Stomach (tissue), 9 donors: Measurements from ENCODE around the gene FNDC3B. TPM values are rescaled to one million over a fixed set of nuclear protein-coding genes. Genes with fewer than 3 reads are reported as not detected.

Experiments used
- DNase-seq, 2 donors: peaks; one replicate each; pipeline versions ENCODE4 v3.0.0 to v3.0.0-alpha.2; 2013 to 2019
- H3K27ac ChIP-seq, 5 donors: fragments of 200-600 bp in 4 of 5; sonication (generic) in 4 of 5; one replicate each; pipeline ENCODE4 v1.5.1; 2013 to 2019; ENCODE audit warnings: mild to moderate bottlenecking in 1 of 5, moderate library complexity in 1 of 5
- H3K27me3 ChIP-seq, 3 donors: fragments of 200-600 bp; sonication (generic); one replicate each; pipeline ENCODE4 v1.5.1; 2017 to 2019; ENCODE audit warnings: mixed run types in 1 of 3
- H3K36me3 ChIP-seq, 4 donors: fragments of 200-600 bp; sonication (generic); 1 replicate in 3 of 4; 2 replicates in 1 of 4; pipeline ENCODE4 v1.5.1; 2016 to 2019
- H3K4me1 ChIP-seq, 4 donors: fragments of 200-600 bp; sonication (generic); one replicate each; pipeline ENCODE4 v1.5.1; 2016 to 2019
- H3K4me3 ChIP-seq, 4 donors: fragments of 200-600 bp; sonication (generic) in 3 of 4; one replicate each; pipeline ENCODE4 v1.5.1; 2016 to 2019; ENCODE audit warnings: mild to moderate bottlenecking in 1 of 4
- H3K9me3 ChIP-seq, 4 donors: fragments of 200-600 bp; sonication (generic); one replicate each; pipeline ENCODE4 v1.5.1; 2016 to 2019
- CTCF ChIP-seq, 7 experiments: fragments of 450-650 bp in 4 of 7; fragments of 200-600 bp in 3 of 7; sonication (generic) in 3 of 7; IDR thresholded peaks; one replicate each; pipeline ENCODE4 v1.5.1; 2016 to 2019; ENCODE audit warnings: antibody characterized with exemption in 7 of 7, control low read depth in 2 of 7, mild to moderate bottlenecking in 1 of 7
- EP300 ChIP-seq: sonication (generic); formaldehyde crosslinking; IDR thresholded peaks from one replicate; pipeline ENCODE4 v1.6.1; 2017; ENCODE audit warnings: antibody characterized with exemption
- POLR2A ChIP-seq, 4 donors: fragments of 450-650 bp; IDR thresholded peaks; one replicate each; pipeline ENCODE4 v1.6.1; 2016; ENCODE audit warnings: antibody characterized with exemption in 4 of 4, control low read depth in 2 of 4, mild to moderate bottlenecking in 1 of 4, moderate library complexity in 1 of 4
- POLR2AphosphoS5 ChIP-seq, 3 donors: sonication (generic); formaldehyde crosslinking; IDR thresholded peaks; one replicate each; pipeline ENCODE4 v1.6.1; 2016; ENCODE audit warnings: antibody characterized with exemption in 3 of 3
- WGBS, 5 donors: extraction: QIAGEN DNeasy Blood & Tissue Kit in 3 of 5; methylation state at CpG; one replicate each; pipeline versions ENCODE4 v1.1.5 to v1.1.7; 2013 to 2018; 5-methylcytosine and 5-hydroxymethylcytosine counted together
- intact Hi-C: fragments of 100-400 bp; cut with DNase I; formaldehyde crosslinking; loops from one replicate; pipeline ENCODE4 v1.15.1; 2023; ENCODE audit warnings: low total_unique reads
- polyA plus RNA-seq, 3 donors: library from polyadenylated mRNA; stranded (reverse); fragments of 200-250 nt; gene quantifications; one replicate each; pipeline ENCODE4 v1.2.3, GENCODE V29; 2013
- total RNA-seq, 5 donors: library from RNA; depleted of rRNA; stranded (reverse); fragments of >200 nt; gene quantifications; one replicate each; pipeline versions ENCODE4 v1.1.0 to v1.2.3, GENCODE V29; 2014 to 2016
- donor health status: healthy with polysubstance abuse.
- donor health status: Bipolar disorder and iron deficiency.
- donor health status: healthy.

Gene FNDC3B
- total and polyA plus RNA-seq, 8 donors = 6.0 to 229 (median 53.7) TPM

- no peaks in the 10 kb centered on the region for H3K9me3 ChIP-seq
- no peak overlapping the region for H3K4me3 ChIP-seq
- intact Hi-C loops = no loop called here
- peaks cover 71 to 100% (median 93%) of the 10 kb centered on the region in 4 donors for H3K4me1 ChIP-seq
- H3K27ac ChIP-seq = peak overlapping the region; percentile 37 to 87 (median 77)
- WGBS, 5 donors = 37 to 51% (median 48%) methylated on average over 2 of the region's 2 CpGs
- H3K27me3 ChIP-seq = no peaks in the 10 kb centered on the region
- peaks cover 0 to 4% (median 0%) of the 10 kb centered on the region in 4 donors for H3K36me3 ChIP-seq
- DNase-seq = no peak
- TF ChIP-seq CTCF (IDR thresholded peaks at IDR 0.05) (no peak), POLR2A (IDR thresholded peaks at IDR 0.05) (no peak), POLR2AphosphoS5 (IDR thresholded peaks at IDR 0.05) (peak in 1 of 3 donors; percentile 9)
These were observed 98.2 kb downstream of the FNDC3B start for GRCh38 chr3:172137287-172138192.

- no peak for DNase-seq
- no peak overlapping the region for H3K4me3 ChIP-seq
- no peaks in the 10 kb centered on the region for H3K9me3 ChIP-seq
- intact Hi-C loops = no loop called here
- H3K36me3 ChIP-seq = peaks cover 0 to 4% (median 0%) of the 10 kb centered on the region in 4 donors
- H3K27ac ChIP-seq = peak overlapping the region; percentile 37 to 87 (median 77)
- 29 to 54% (median 39%) methylated on average over 3 of the region's 3 CpGs for WGBS, 5 donors
- no peak for TF ChIP-seq POLR2AphosphoS5 (IDR thresholded peaks at IDR 0.05)
- TF ChIP-seq CTCF (IDR thresholded peaks at IDR 0.05) = no peak
- no peak for TF ChIP-seq EP300
- no peak for TF ChIP-seq POLR2A (IDR thresholded peaks at IDR 0.05)
- H3K4me1 ChIP-seq = peaks cover 76 to 100% (median 94%) of the 10 kb centered on the region in 4 donors
- no peaks in the 10 kb centered on the region for H3K27me3 ChIP-seq
These were observed 98.8 kb downstream of the FNDC3B start for GRCh38 chr3:172138193-172138537.

- whole genome bisulfite sequencing, 5 donors = 45 to 66% (median 62%) methylated on average over 6 of the region's 6 CpGs
- intact Hi-C loops = no loop called here
- H3K9me3 ChIP-seq = no peaks in the 10 kb centered on the region
These were observed 99.6 kb downstream of the FNDC3B start for GRCh38 chr3:172138792-172139507.

GRCh38 chr3:172139528-172140276 is 100.3 kb downstream of the FNDC3B start:
- no peak for TF ChIP-seq EP300
- no peak for TF ChIP-seq POLR2A (IDR thresholded peaks at IDR 0.05)
- TF ChIP-seq POLR2AphosphoS5 (IDR thresholded peaks at IDR 0.05) = no peak
- no peak for TF ChIP-seq CTCF (IDR thresholded peaks at IDR 0.05)
- Histone ChIP-seq H3K27me3 (no peaks in the 10 kb centered on the region), H3K9me3 (no peaks in the 10 kb centered on the region), H3K4me3 (no peak overlapping the region), H3K4me1 (peaks cover 78 to 95% (median 83%) of the 10 kb centered on the region in 4 donors), H3K27ac (peak overlapping the region; percentile 62 to 87 (median 77)), H3K36me3 (peaks cover 0 to 4% (median 0%) of the 10 kb centered on the region in 4 donors)
- intact Hi-C loops = no loop called here
- DNase-seq = no peak
- WGBS, 5 donors = 60 to 72% (median 63%) methylated on average over 3 of the region's 3 CpGs

More at GRCh38 chr3:172138792-172139507, 99.6 kb downstream of the FNDC3B start:
- no peaks in the 10 kb centered on the region for H3K27me3 ChIP-seq
- peak; percentile 61 to 72 for DNase-seq
- peak overlapping the region; percentile 62 to 87 (median 77) for H3K27ac ChIP-seq
- H3K36me3 ChIP-seq = peaks cover 0 to 4% (median 0%) of the 10 kb centered on the region in 4 donors
- no peak for TF ChIP-seq EP300
- peak in 2 of 3 donors; percentile 12 to 56 for TF ChIP-seq POLR2AphosphoS5 (IDR thresholded peaks at IDR 0.05)
- peaks cover 76 to 95% (median 88%) of the 10 kb centered on the region in 4 donors for H3K4me1 ChIP-seq
- H3K4me3 ChIP-seq = no peak overlapping the region
